Esophagus squamous epithelium (tissue), 5 donors: ENCODE measurements around the gene FGF14. TPM values are rescaled to one million over a fixed set of nuclear protein-coding genes. Genes with fewer than 3 reads are reported as not detected.
A peak's percentile ranks its signal among the peaks of the same experiment; 100 is the strongest.

Source experiments
- DNase-seq: peaks from one replicate; lab custom pipeline; 2025; lab: John Stamatoyannopoulos, UW
- H3K27ac ChIP-seq, 4 donors: fragments of 200-600 bp; sonication (generic); one replicate each; pipeline ENCODE4 v1.5.1; 2016 to 2019; ENCODE audit warnings: mild to moderate bottlenecking in 1 of 4
- H3K27me3 ChIP-seq, 4 donors: fragments of 200-600 bp; sonication (generic); 1 replicate in 3 of 4; 2 replicates in 1 of 4; pipeline versions ENCODE4 v1.5.1 to v1.6.0; 2017 to 2021; ENCODE audit warnings: antibody characterized with exemption in 1 of 4
- H3K36me3 ChIP-seq, 3 donors: fragments of 200-600 bp; sonication (generic); one replicate each; pipeline ENCODE4 v1.5.1; 2016 to 2019
- H3K4me1 ChIP-seq, 3 donors: fragments of 200-600 bp; sonication (generic); one replicate each; pipeline ENCODE4 v1.5.1; 2017 to 2019
- H3K4me3 ChIP-seq, 4 donors: fragments of 200-600 bp; sonication (generic); 1 replicate in 3 of 4; 2 replicates in 1 of 4; pipeline ENCODE4 v1.5.1; 2016 to 2019; ENCODE audit warnings: mild to moderate bottlenecking in 2 of 4, moderate library complexity in 1 of 4
- H3K9me3 ChIP-seq, 3 donors: fragments of 200-600 bp; sonication (generic); one replicate each; pipeline ENCODE4 v1.5.1; 2016 to 2019
- CTCF ChIP-seq, 6 experiments: fragments of 450-650 bp in 4 of 6; fragments of 200-600 bp in 2 of 6; sonication (generic) in 2 of 6; IDR thresholded peaks; one replicate each; pipeline ENCODE4 v1.5.1; 2016 to 2019; ENCODE audit warnings: antibody characterized with exemption in 6 of 6, mild to moderate bottlenecking in 4 of 6, moderate library complexity in 4 of 6
- POLR2A ChIP-seq, 4 donors: fragments of 450-650 bp; IDR thresholded peaks; one replicate each; pipeline ENCODE4 v1.6.1; 2017; ENCODE audit warnings: antibody characterized with exemption in 4 of 4, mild to moderate bottlenecking in 4 of 4, moderate library complexity in 3 of 4
- WGBS, 2 donors: methylation state at CpG; one replicate each; pipeline ENCODE4 v1.1.5; 2018; 5-methylcytosine and 5-hydroxymethylcytosine counted together
- intact Hi-C: fragments of 100-400 bp; cut with DNase I; formaldehyde crosslinking; loops from one replicate; pipeline ENCODE4 v1.15.0; 2022
- total RNA-seq, 4 donors: library from RNA; depleted of rRNA; stranded (reverse); fragments of >200 nt; gene quantifications; one replicate each; pipeline ENCODE4 v1.1.0, GENCODE V29; 2016
- donor health status: DM: yes; HTN: yes; CAD: no.

FGF14 gene
- total RNA-seq, 4 donors from 2014 or later: 0.11 to 4.2 (median 1.0) TPM

GRCh38 chr13:101697745-101698144 lies 704.1 kb downstream of the FGF14 start:
- H3K4me1 ChIP-seq: no peaks in the 10 kb centered on the region

GRCh38 chr13:101695870-101696516 lies 705.9 kb downstream of the FGF14 start:
- WGBS, 2 donors: 88 to 96% methylated on average over 4 of the region's 4 CpGs
- DNase-seq: no peak
- no peak for TF ChIP-seq POLR2A (IDR thresholded peaks at IDR 0.05)
- no peak for TF ChIP-seq CTCF (IDR thresholded peaks at IDR 0.05)
- Histone ChIP-seq H3K4me3 (no peak overlapping the region), H3K36me3 (no peaks in the 10 kb centered on the region), H3K27ac (peak overlapping the region in 1 of 4 donors; percentile 11), H3K27me3 (no peaks in the 10 kb centered on the region), H3K9me3 (no peaks in the 10 kb centered on the region), H3K4me1 (no peaks in the 10 kb centered on the region)
- intact Hi-C loops: no loop called here

More at GRCh38 chr13:101697745-101698144, 704.1 kb downstream of the FGF14 start:
- intact Hi-C loops: no loop called here
- Histone ChIP-seq H3K36me3 (no peaks in the 10 kb centered on the region), H3K4me3 (no peak overlapping the region), H3K27me3 (no peaks in the 10 kb centered on the region), H3K9me3 (no peaks in the 10 kb centered on the region), H3K27ac (no peak overlapping the region)
- 77 to 82% methylated on average over 3 of the region's 3 CpGs for WGBS, 2 donors
- no peak for DNase-seq
- TF ChIP-seq POLR2A (IDR thresholded peaks at IDR 0.05) (no peak), CTCF (IDR thresholded peaks at IDR 0.05) (no peak)

GRCh38 chr13:101691341-101691860 lies 710.4 kb downstream of the FGF14 start:
- no peak overlapping the region for H3K4me3 ChIP-seq
- intact Hi-C loops: no loop called here
- no peak for DNase-seq
- no peaks in the 10 kb centered on the region for H3K36me3 ChIP-seq
- no peaks in the 10 kb centered on the region for H3K4me1 ChIP-seq
- no peak overlapping the region for H3K27ac ChIP-seq
- H3K9me3 ChIP-seq: no peaks in the 10 kb centered on the region
- TF ChIP-seq POLR2A (IDR thresholded peaks at IDR 0.05): no peak
- WGBS, 2 donors: 79 to 89% methylated on average over 3 of the region's 3 CpGs
- H3K27me3 ChIP-seq: no peaks in the 10 kb centered on the region

GRCh38 chr13:101690871-101691270 lies 711.0 kb downstream of the FGF14 start:
- Histone ChIP-seq H3K27me3 (no peaks in the 10 kb centered on the region), H3K36me3 (no peaks in the 10 kb centered on the region), H3K27ac (no peak overlapping the region), H3K9me3 (no peaks in the 10 kb centered on the region), H3K4me3 (no peak overlapping the region), H3K4me1 (no peaks in the 10 kb centered on the region)
- DNase-seq: no peak
- WGBS, 2 donors: 33% methylated on average over 2 of the region's 2 CpGs
- intact Hi-C loops: no loop called here
- TF ChIP-seq CTCF (IDR thresholded peaks at IDR 0.05): no peak
- no peak for TF ChIP-seq POLR2A (IDR thresholded peaks at IDR 0.05)

GRCh38 chr13:101686003-101686402 lies 715.8 kb downstream of the FGF14 start:
- TF ChIP-seq POLR2A (IDR thresholded peaks at IDR 0.05): no peak
- DNase-seq: no peak
- no peaks in the 10 kb centered on the region for H3K36me3 ChIP-seq
- H3K27ac ChIP-seq: no peak overlapping the region
- no peaks in the 10 kb centered on the region for H3K27me3 ChIP-seq
- WGBS, 2 donors: 45 to 90% methylated on average over 2 of the region's 2 CpGs
- intact Hi-C loops: no loop called here
- no peaks in the 10 kb centered on the region for H3K9me3 ChIP-seq
- no peaks in the 10 kb centered on the region for H3K4me1 ChIP-seq
- H3K4me3 ChIP-seq: no peak overlapping the region

GRCh38 chr13:101681834-101682233 lies 720.0 kb downstream of the FGF14 start:
- Histone ChIP-seq H3K27me3 (no peaks in the 10 kb centered on the region), H3K4me3 (no peak overlapping the region), H3K27ac (no peak overlapping the region), H3K36me3 (no peaks in the 10 kb centered on the region), H3K9me3 (no peaks in the 10 kb centered on the region), H3K4me1 (no peaks in the 10 kb centered on the region)
- no peak for DNase-seq
- intact Hi-C loops: no loop called here
- TF ChIP-seq POLR2A (IDR thresholded peaks at IDR 0.05) (no peak), CTCF (IDR thresholded peaks at IDR 0.05) (no peak)
